Measurements from ENCODE around the gene EYS. TPM values are rescaled to one million over a fixed set of nuclear protein-coding genes. Genes with fewer than 3 reads are reported as not detected.
"Not testable (repeated sequence)": the region's sequence is repeated elsewhere in the genome, so short reads cannot be mapped to it uniquely, and the experiment has no call there.

EYS gene
- total RNA-seq, 3 donors from 2014 or later = 0.16 to 0.61 (median 0.60) TPM

- Histone ChIP-seq H3K4me3 (no peak overlapping the region), H3K36me3 (ENCODE audit: low read depth) (no peaks in the 10 kb centered on the region), H3K4me1 (ENCODE audit: low read depth) (no peaks in the 10 kb centered on the region), H3K9me3 (no peaks in the 10 kb centered on the region)
- no peak for ATAC-seq
- no peak for DNase-seq
- TF ChIP-seq CTCF (IDR thresholded peaks at IDR 0.05) = no peak
- intact Hi-C loops (cut with DNase I, micrococcal nuclease) = no loop called here
Observed at GRCh38 chr6:64041373-64041772, 1665.7 kb downstream of the EYS start.

GRCh38 chr6:64040113-64040512 is 1666.9 kb downstream of the EYS start:
- no peak for TF ChIP-seq CTCF (IDR thresholded peaks at IDR 0.05)
- intact Hi-C loops (cut with DNase I, micrococcal nuclease) = no loop called here
- ATAC-seq = no peak

DNA sequence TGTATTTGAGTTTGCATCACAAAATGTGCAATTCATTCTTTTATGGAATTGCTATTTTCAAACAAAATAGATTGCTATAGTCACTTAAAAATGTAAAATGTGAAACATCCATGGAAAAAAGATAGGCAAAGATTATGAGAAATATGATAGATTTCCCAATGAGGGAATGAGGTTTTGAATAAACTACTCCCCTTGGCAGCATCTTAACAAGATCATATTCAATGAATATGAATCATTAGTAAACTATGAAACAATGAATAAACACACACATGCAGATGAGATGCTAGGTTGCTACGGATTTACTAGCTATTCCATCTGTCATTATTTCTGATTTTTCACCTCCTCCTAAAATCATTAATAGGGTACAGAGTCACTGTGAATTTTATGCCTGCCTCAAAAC is 1669.6 kb downstream of the EYS start:
- no peaks in the 10 kb centered on the region for H3K9me3 ChIP-seq
- intact Hi-C loops (cut with DNase I, micrococcal nuclease) = no loop called here
- TF ChIP-seq CTCF (IDR thresholded peaks at IDR 0.05) = no peak
- H3K36me3 ChIP-seq (ENCODE audit: low read depth) = no peaks in the 10 kb centered on the region
- DNase-seq (no peak), ATAC-seq (no peak)
- no peaks in the 10 kb centered on the region for H3K4me1 ChIP-seq (ENCODE audit: low read depth)
- H3K4me3 ChIP-seq = no peak overlapping the region

More at GRCh38 chr6:64040113-64040512, 1666.9 kb downstream of the EYS start:
- Histone ChIP-seq H3K36me3 (ENCODE audit: low read depth) (no peaks in the 10 kb centered on the region), H3K4me1 (ENCODE audit: low read depth) (no peaks in the 10 kb centered on the region), H3K9me3 (no peaks in the 10 kb centered on the region), H3K4me3 (no peak overlapping the region)
- no peak for DNase-seq

DNA sequence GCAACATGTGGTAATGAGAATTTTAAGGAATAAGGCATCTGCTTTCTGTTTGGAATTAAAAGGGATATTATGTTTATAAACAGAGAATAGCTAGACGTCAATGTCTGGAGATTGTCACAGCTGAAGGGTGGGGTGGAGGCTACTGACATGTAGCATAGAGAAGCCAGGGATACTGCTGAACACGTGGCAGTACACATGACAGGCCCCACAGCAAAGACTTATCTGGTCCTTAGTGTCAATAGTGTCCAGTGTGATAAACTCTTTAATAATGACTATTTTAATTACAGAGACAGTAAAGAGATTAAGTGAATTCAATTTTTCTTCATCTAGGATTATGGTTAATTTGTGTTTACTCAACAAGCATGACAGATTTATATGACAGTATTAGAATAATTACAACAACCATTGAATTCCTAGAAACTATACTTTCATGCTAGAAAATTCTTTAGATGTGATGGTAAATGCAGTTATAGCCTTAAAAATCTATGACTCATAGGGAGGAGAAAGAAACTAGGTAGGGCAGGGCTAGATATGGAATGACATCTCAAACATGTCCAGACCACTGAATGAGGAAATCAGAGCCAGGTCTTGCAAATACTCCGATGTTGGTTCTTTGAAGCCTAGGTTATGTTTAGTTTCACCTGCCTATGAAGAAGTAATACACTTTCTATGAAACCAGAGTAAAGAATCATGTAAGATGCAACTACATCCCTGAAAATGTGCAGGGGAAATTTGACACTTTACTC is 1671.9 kb downstream of the EYS start:
- intact Hi-C loops (cut with DNase I, micrococcal nuclease) = no loop called here
- TF ChIP-seq CTCF (IDR thresholded peaks at IDR 0.05) = no peak
- no peaks in the 10 kb centered on the region for H3K9me3 ChIP-seq
- no peaks in the 10 kb centered on the region for H3K36me3 ChIP-seq (ENCODE audit: low read depth)
- ATAC-seq = peak; percentile 72
- no peak for DNase-seq
- no peaks in the 10 kb centered on the region for H3K4me1 ChIP-seq (ENCODE audit: low read depth)
- no peak overlapping the region for H3K4me3 ChIP-seq

- no peaks in the 10 kb centered on the region for H3K4me1 ChIP-seq (ENCODE audit: low read depth)
- TF ChIP-seq CTCF (IDR thresholded peaks at IDR 0.05) = no peak
- intact Hi-C loops (cut with DNase I, micrococcal nuclease) = no loop called here
- ATAC-seq (no peak), DNase-seq (no peak)
- H3K36me3 ChIP-seq (ENCODE audit: low read depth) = no peaks in the 10 kb centered on the region
- no peak overlapping the region for H3K4me3 ChIP-seq
- no peaks in the 10 kb centered on the region for H3K9me3 ChIP-seq
Observed at GRCh38 chr6:64034291-64034690, 1672.7 kb downstream of the EYS start.

DNA sequence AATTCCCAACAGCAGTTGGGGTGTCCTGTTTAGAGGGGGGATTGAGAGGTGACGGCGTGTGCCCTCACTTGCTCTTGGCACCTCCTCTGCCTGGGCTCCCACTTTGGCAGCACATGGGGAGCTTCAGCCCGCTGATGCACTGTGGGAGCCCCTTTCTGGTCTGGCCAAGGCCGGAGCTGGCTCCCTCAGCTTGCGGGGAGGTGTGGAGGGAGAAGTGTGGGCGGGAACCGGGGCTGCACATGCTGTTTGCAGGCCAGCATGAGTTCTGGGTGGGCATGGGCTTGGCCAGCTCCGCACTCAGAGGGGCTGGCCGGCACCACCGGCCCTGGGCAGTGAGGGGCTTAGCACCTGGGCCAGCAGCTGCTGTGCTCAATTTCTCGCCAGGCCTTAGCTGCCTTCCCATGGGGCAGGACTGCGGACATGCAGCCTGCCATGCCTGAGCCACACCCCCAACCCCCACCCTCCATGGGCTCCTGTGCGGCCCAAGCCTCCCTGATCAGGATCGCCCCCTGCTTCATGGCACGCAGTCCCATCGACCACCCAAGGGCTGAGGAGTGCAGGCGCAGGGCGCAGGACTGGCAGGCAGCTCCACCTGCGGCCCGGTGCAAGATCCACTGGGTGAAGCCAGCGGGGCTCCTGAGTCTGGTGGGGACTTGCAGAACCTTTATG is 1675.9 kb downstream of the EYS start:
- H3K9me3 ChIP-seq; intact Hi-C loops (cut with DNase I, micrococcal nuclease); H3K4me3 ChIP-seq; ATAC-seq; H3K36me3 ChIP-seq (ENCODE audit: low read depth); H3K4me1 ChIP-seq (ENCODE audit: low read depth): not testable (repeated sequence)
- peak in 1 of 3 donors; percentile 26 for DNase-seq

Data from mucosa of descending colon (tissue), 3 donors.